ENCODE data around the gene ULK1. TPM values are rescaled to one million over a fixed set of nuclear protein-coding genes. Genes with fewer than 3 reads are reported as not detected.
"Not testable (repeated sequence)": the region's sequence is repeated elsewhere in the genome, so short reads cannot be mapped to it uniquely, and the experiment has no call there.

The ULK1 gene
- total RNA-seq, 1 experiment from 2014 or later = 34.2 TPM

GRCh38 chr12:131959641-131960589, 65.5 kb downstream of the ULK1 start:
- ChIA-PET CTCF (no interaction called here), POLR2A (no interaction called here), RAD21 (ENCODE audit: low non-redundant PET in 1 of 2, low total read pairs in 2 of 2, uncharacterized antibody in 2 of 2, unreplicated experiment in 2 of 2) (no interaction called here)
- Histone ChIP-seq H3K4me2 (ENCODE audit: low read length) (no peak overlapping the region), H3K4me3 (replicated peaks in 1 of 2; ENCODE audit: low read depth in 1 of 2, low read length in 2 of 2) (no peak overlapping the region), H3K27me3 (ENCODE audit: insufficient read depth, low read length) (no peaks in the 10 kb centered on the region), H3K9me3 (ENCODE audit: control insufficient read depth in 1 of 2, insufficient read depth in 1 of 2, low read depth in 1 of 2, low read length in 2 of 2) (no peaks in the 10 kb centered on the region), H3K36me3 (ENCODE audit: control insufficient read depth in 1 of 2, insufficient read depth in 2 of 2, low read length in 2 of 2) (peaks cover 6 to 7% of the 10 kb centered on the region in 2 experiments; a peak in 3 of 4 replicates), H2AFZ (ENCODE audit: low read depth, low read length, poor library complexity, severe bottlenecking) (no peak overlapping the region), H3K9me2 (ENCODE audit: insufficient read depth) (no peaks in the 10 kb centered on the region), H4K20me1 (ENCODE audit: insufficient read depth) (peaks cover 9% of the 10 kb centered on the region; the same call in 1 of the 2 replicates), H3K27ac (ENCODE audit: low read depth, low read length) (no peak overlapping the region), H3K9ac (ENCODE audit: low read length) (no peak overlapping the region), H3K79me2 (ENCODE audit: insufficient read depth, low read length) (peaks cover 88% of the 10 kb centered on the region), H3K4me1 (ENCODE audit: control insufficient read depth in 1 of 2, insufficient read depth in 2 of 2, low read length in 2 of 2) (peaks cover 21 to 22% of the 10 kb centered on the region in 2 experiments)
- ATAC-seq (no peak), DNase-seq (ENCODE audit: low read depth, low spot score) (no peak)
- TF ChIP-seq EZH2 (IDR thresholded peaks at IDR 0.05) = no peak
- intact Hi-C loops (cut with micrococcal nuclease) = no loop called here
- BruUV-seq (replicated peaks) = no TSS peak

GRCh38 chr12:131960590-131961325, 66.3 kb downstream of the ULK1 start:
- intact Hi-C loops (cut with micrococcal nuclease); RAD21 ChIA-PET (ENCODE audit: low non-redundant PET in 1 of 2, low total read pairs in 2 of 2, uncharacterized antibody in 2 of 2, unreplicated experiment in 2 of 2); BruUV-seq (replicated peaks); H3K9me2 ChIP-seq (ENCODE audit: insufficient read depth); H3K9me3 ChIP-seq (ENCODE audit: control insufficient read depth in 1 of 2, insufficient read depth in 1 of 2, low read depth in 1 of 2, low read length in 2 of 2); CTCF ChIA-PET; H3K9ac ChIP-seq (ENCODE audit: low read length); H3K36me3 ChIP-seq (ENCODE audit: control insufficient read depth in 1 of 2, insufficient read depth in 2 of 2, low read length in 2 of 2); H3K27ac ChIP-seq (ENCODE audit: low read depth, low read length); H2AFZ ChIP-seq (ENCODE audit: low read depth, low read length, poor library complexity, severe bottlenecking); POLR2A ChIA-PET; ATAC-seq; H3K4me2 ChIP-seq (ENCODE audit: low read length); DNase-seq (ENCODE audit: low read depth, low spot score); H3K27me3 ChIP-seq (ENCODE audit: insufficient read depth, low read length); H3K4me3 ChIP-seq (replicated peaks in 1 of 2; ENCODE audit: low read depth in 1 of 2, low read length in 2 of 2): not testable (repeated sequence)
- Histone ChIP-seq H4K20me1 (ENCODE audit: insufficient read depth) (peaks cover 14% of the 10 kb centered on the region), H3K4me1 (ENCODE audit: control insufficient read depth in 1 of 2, insufficient read depth in 2 of 2, low read length in 2 of 2) (peaks cover 13 to 14% of the 10 kb centered on the region in 2 experiments), H3K79me2 (ENCODE audit: insufficient read depth, low read length) (peaks cover 88% of the 10 kb centered on the region)

GRCh38 chr12:131961328-131961727, 66.9 kb downstream of the ULK1 start:
- H3K4me3 ChIP-seq (replicated peaks in 1 of 2; ENCODE audit: low read depth in 1 of 2, low read length in 2 of 2); ATAC-seq; CTCF ChIA-PET; H3K9ac ChIP-seq (ENCODE audit: low read length); H4K20me1 ChIP-seq (ENCODE audit: insufficient read depth); intact Hi-C loops (cut with micrococcal nuclease); RAD21 ChIA-PET (ENCODE audit: low non-redundant PET in 1 of 2, low total read pairs in 2 of 2, uncharacterized antibody in 2 of 2, unreplicated experiment in 2 of 2); DNase-seq (ENCODE audit: low read depth, low spot score); H2AFZ ChIP-seq (ENCODE audit: low read depth, low read length, poor library complexity, severe bottlenecking); H3K9me3 ChIP-seq (ENCODE audit: control insufficient read depth in 1 of 2, insufficient read depth in 1 of 2, low read depth in 1 of 2, low read length in 2 of 2); POLR2A ChIA-PET; H3K9me2 ChIP-seq (ENCODE audit: insufficient read depth); H3K27ac ChIP-seq (ENCODE audit: low read depth, low read length); H3K27me3 ChIP-seq (ENCODE audit: insufficient read depth, low read length); H3K4me2 ChIP-seq (ENCODE audit: low read length); H3K4me1 ChIP-seq (ENCODE audit: control insufficient read depth in 1 of 2, insufficient read depth in 2 of 2, low read length in 2 of 2); H3K36me3 ChIP-seq (ENCODE audit: control insufficient read depth in 1 of 2, insufficient read depth in 2 of 2, low read length in 2 of 2): not testable (repeated sequence)
- BruUV-seq (replicated peaks) = TSS peak; percentile 2
- H3K79me2 ChIP-seq (ENCODE audit: insufficient read depth, low read length) = peaks cover 88% of the 10 kb centered on the region

Measured in HCT116 (cell line).